Gastrocnemius medialis (tissue), 4 donors: Measurements from ENCODE around the gene TESK2. TPM values are rescaled to one million over a fixed set of nuclear protein-coding genes. Genes with fewer than 3 reads are reported as not detected.

Experiments used
- ATAC-seq, 2 donors: fragments of 150-250 bp; one replicate each; pipeline ENCODE4 v1.9.1; 2016
- DNase-seq, 2 donors: peaks; one replicate each; pipeline ENCODE4 v3.0.0-alpha.2; 2019
- H3K27ac ChIP-seq, 4 donors: fragments of 200-600 bp; sonication (generic); 1 replicate in 1 of 4; 2 replicates in 3 of 4; pipeline ENCODE4 v1.5.1; 2016 to 2018; ENCODE audit warnings: mild to moderate bottlenecking in 2 of 4, moderate library complexity in 1 of 4
- H3K27me3 ChIP-seq, 3 donors: fragments of 200-600 bp; sonication (generic) in 2 of 3; 1 replicate in 1 of 3; 2 replicates in 2 of 3; pipeline versions ENCODE4 v1.5.1 to v1.6.0; 2016 to 2019; ENCODE audit warnings: mild to moderate bottlenecking in 1 of 3, moderate library complexity in 1 of 3
- H3K36me3 ChIP-seq, 2 donors: fragments of 200-600 bp; sonication (generic) in 1 of 2; one replicate each; pipeline ENCODE4 v1.5.1; 2017 to 2018
- H3K4me1 ChIP-seq, 2 donors: fragments of 200-600 bp; sonication (generic) in 1 of 2; one replicate each; pipeline ENCODE4 v1.5.1; 2016 to 2017; ENCODE audit warnings: mild to moderate bottlenecking in 2 of 2
- H3K4me3 ChIP-seq, 4 donors: fragments of 200-600 bp; sonication (generic) in 3 of 4; 1 replicate in 1 of 4; 2 replicates in 3 of 4; pipeline ENCODE4 v1.5.1; 2016 to 2019; ENCODE audit warnings: mild to moderate bottlenecking in 2 of 4
- H3K9me3 ChIP-seq, 3 donors: fragments of 200-600 bp; sonication (generic) in 2 of 3; 1 replicate in 1 of 3; 2 replicates in 2 of 3; pipeline ENCODE4 v1.5.1; 2016 to 2019
- POLR2A ChIP-seq, 2 donors: fragments of 450-650 bp; IDR thresholded peaks; one replicate each; pipeline ENCODE4 v1.6.1; 2017; ENCODE audit warnings: antibody characterized with exemption in 2 of 2, mild to moderate bottlenecking in 2 of 2, moderate library complexity in 2 of 2
- in situ Hi-C, 4 donors: fragments of 200-750 bp; cut with MboI; loops; one replicate each; pipeline versions ENCODE4 v1.15.0 to v1.8.0; 2017; ENCODE audit warnings: low sequenced_read_pairs in 4 of 4
- intact Hi-C: fragments of 100-400 bp; cut with DNase I; formaldehyde crosslinking; loops from one replicate; pipeline ENCODE4 v1.15.1; 2023; ENCODE audit warnings: low total_unique reads
- total RNA-seq, 4 donors: library from RNA; depleted of rRNA; stranded (reverse); fragments of >200 nt; gene quantifications; one replicate each; pipeline versions ENCODE4 v1.1.0 to v1.2.3, GENCODE V29; 2016
- TF ChIP-seq, protein P1 (sequence below), 5 experiments: fragments of 450-650 bp in 3 of 5; fragments of 200-600 bp in 2 of 5; sonication (generic) in 2 of 5; IDR thresholded peaks in 4 of 5; conservative IDR thresholded peaks in 1 of 5; 1 replicate in 4 of 5; 2 replicates in 1 of 5; pipeline ENCODE4 v1.5.1; 2016 to 2019; ENCODE audit warnings: antibody characterized with exemption in 5 of 5, mild to moderate bottlenecking in 3 of 5, moderate library complexity in 3 of 5

TESK2 gene
- total RNA-seq, 4 donors from 2014 or later = 3.4 to 5.8 (median 4.5) TPM

DNA sequence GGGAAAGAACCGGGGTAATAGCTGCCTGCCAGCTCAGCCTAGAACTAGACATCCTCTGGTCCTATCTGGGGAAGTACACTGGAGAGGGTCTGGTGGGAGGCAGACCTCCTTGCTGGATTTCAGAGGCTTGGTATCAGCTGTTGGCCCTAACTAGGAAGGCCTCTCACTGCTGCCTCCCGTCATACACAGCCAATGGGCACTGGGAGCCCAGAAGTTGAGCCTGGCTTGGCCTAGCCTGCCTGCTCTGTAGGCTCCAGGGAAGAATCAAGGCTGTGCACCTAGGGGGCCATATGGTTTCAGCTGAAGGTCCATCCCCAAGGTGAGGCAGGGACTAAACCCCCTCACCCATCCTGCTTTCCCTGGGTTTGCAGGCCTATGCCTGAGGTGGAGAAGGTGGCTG is 146.5 kb downstream of the TESK2 start:
- no peak overlapping the region for H3K27ac ChIP-seq
- peaks cover 38 to 39% of the 10 kb centered on the region in 2 donors for H3K4me1 ChIP-seq
- no peaks in the 10 kb centered on the region for H3K27me3 ChIP-seq
- DNase-seq = no peak
- no peak overlapping the region for H3K4me3 ChIP-seq
- H3K9me3 ChIP-seq = no peaks in the 10 kb centered on the region
- in situ Hi-C loops (no loop called here), intact Hi-C loops (loop anchor here (10.0 kb wide), 1 partner anchor 340 kb away; the partner anchor contains the start of genes GPBP1L1 and TMEM69)
- ATAC-seq = no peak
- H3K36me3 ChIP-seq = peaks cover 0 to 41% of the 10 kb centered on the region in 2 donors
- TF ChIP-seq POLR2A (IDR thresholded peaks at IDR 0.05) = no peak
- TF ChIP-seq, protein P1, sequence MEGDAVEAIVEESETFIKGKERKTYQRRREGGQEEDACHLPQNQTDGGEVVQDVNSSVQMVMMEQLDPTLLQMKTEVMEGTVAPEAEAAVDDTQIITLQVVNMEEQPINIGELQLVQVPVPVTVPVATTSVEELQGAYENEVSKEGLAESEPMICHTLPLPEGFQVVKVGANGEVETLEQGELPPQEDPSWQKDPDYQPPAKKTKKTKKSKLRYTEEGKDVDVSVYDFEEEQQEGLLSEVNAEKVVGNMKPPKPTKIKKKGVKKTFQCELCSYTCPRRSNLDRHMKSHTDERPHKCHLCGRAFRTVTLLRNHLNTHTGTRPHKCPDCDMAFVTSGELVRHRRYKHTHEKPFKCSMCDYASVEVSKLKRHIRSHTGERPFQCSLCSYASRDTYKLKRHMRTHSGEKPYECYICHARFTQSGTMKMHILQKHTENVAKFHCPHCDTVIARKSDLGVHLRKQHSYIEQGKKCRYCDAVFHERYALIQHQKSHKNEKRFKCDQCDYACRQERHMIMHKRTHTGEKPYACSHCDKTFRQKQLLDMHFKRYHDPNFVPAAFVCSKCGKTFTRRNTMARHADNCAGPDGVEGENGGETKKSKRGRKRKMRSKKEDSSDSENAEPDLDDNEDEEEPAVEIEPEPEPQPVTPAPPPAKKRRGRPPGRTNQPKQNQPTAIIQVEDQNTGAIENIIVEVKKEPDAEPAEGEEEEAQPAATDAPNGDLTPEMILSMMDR (IDR thresholded peaks at IDR 0.05 in 4 of 5, conservative IDR thresholded peaks at IDR 0.05 in 1 of 5) = no peak

DNA sequence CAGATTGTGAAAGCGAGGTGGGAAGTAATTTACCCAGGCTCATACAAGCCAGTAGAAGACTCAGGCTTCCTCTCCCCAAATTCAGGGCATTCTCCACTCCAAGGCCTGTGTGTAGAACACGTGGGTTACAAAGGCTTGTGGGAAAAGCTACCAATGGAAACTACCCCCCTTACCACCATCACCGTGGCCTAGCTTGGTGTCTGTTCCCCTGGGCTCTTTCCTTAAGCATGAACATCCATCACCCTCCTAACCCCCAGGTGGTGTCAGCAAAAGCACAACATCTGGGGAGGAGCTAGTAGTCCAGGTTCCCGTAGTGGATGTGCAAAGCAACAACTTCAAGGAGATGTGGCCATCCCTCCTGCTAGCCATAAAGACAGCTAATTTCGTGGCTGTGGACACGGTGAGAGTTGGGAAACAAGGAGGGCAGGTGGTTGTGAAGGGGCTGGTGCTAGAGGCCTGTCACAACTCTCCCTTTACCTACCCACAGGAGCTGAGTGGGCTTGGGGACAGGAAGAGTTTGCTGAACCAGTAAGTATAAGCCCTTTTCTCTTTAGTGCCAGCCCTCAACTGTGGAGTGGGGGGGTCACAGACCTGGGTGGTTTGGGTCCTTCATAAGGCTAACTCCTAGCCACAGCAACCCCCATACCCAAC is 150.0 kb downstream of the TESK2 start:
- H3K9me3 ChIP-seq = no peaks in the 10 kb centered on the region
- no peak for ATAC-seq
- H3K4me3 ChIP-seq = peak overlapping the region; percentile 88 to 98 (median 96)
- H3K27me3 ChIP-seq = no peaks in the 10 kb centered on the region
- no peak for DNase-seq
- TF ChIP-seq, protein P1 (IDR thresholded peaks at IDR 0.05 in 4 of 5, conservative IDR thresholded peaks at IDR 0.05 in 1 of 5) = no peak
- TF ChIP-seq POLR2A (IDR thresholded peaks at IDR 0.05) = no peak
- in situ Hi-C loops (no loop called here), intact Hi-C loops (loop anchor here (1.0 to 10.0 kb wide), 2 partner anchors 38 to 344 kb away; partner anchors contain the start of genes GPBP1L1 and TMEM69)
- H3K4me1 ChIP-seq = peaks cover 17 to 18% of the 10 kb centered on the region in 2 donors
- peaks cover 0 to 41% of the 10 kb centered on the region in 2 donors for H3K36me3 ChIP-seq
- peak overlapping the region; percentile 92 to 100 (median 100) for H3K27ac ChIP-seq

DNA sequence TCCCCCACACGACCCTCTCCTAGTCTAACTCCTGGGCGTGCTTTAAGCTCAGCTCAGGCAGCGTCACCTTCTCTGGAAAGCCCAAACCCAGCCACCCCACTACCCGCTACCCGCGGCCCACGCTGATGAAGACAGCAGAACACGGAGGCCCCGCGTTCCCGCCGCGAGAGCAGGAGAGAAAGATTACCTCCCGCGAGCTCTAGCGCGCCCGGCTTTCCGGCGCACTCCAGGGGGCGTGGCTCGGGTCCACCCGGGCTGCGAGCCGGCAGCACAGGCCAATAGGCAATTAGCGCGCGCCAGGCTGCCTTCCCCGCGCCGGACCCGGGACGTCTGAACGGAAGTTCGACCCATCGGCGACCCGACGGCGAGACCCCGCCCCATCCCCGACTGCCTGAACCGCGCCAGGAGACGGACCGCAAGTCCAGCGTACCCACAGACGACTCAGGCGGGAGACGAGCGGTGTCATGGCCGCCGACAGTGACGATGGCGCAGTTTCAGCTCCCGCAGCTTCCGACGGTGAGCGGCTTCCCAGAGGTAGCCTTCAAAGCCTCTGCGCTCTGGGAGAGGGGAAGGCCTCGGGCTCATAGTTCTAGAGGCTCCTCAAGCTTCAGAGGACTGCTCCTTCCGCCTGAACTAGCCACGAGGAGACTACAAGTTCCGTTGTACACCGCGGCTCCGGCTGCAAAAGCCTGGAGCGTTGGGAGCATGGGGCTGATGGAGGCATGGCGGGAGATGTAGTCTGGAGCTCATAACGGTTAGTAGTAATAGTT is 151.0 kb downstream of the TESK2 start, which contains the start of the genes MUTYH and TOE1:
TSS of gene MUTYH (minus strand) at position 652 of the 770 bp plus-strand sequence. CDS start 5,935 bp downstream, outside the sequence.
TSS of gene TOE1 (plus strand) at position 382 of the 770 bp plus-strand sequence. CDS start at position 465, 83 bp downstream.
- H3K4me3 ChIP-seq = peak within 1 kb of the TSS; percentile 88 to 98 (median 96)
- H3K27me3 ChIP-seq = no peaks in the 10 kb centered on the region
- peaks cover 0 to 38% of the 10 kb centered on the region in 2 donors for H3K36me3 ChIP-seq
- in situ Hi-C loops (no loop called here), intact Hi-C loops (loop anchor here (1.0 to 10.0 kb wide), 2 partner anchors 37 to 345 kb away; partner anchors contain the start of genes GPBP1L1 and TMEM69)
- peak; percentile 81 to 88 for DNase-seq
- peaks cover 17 to 18% of the 10 kb centered on the region in 2 donors for H3K4me1 ChIP-seq
- peak; percentile 92 to 93 for ATAC-seq
- peak within 1 kb of the TSS; percentile 92 to 100 (median 100) for H3K27ac ChIP-seq
- TF ChIP-seq POLR2A (IDR thresholded peaks at IDR 0.05) = peak; percentile 56
- TF ChIP-seq, protein P1 (IDR thresholded peaks at IDR 0.05 in 4 of 5, conservative IDR thresholded peaks at IDR 0.05 in 1 of 5) = peak in 2 of 5 experiments; percentile 26 to 34
- no peaks in the 10 kb centered on the region for H3K9me3 ChIP-seq

DNA sequence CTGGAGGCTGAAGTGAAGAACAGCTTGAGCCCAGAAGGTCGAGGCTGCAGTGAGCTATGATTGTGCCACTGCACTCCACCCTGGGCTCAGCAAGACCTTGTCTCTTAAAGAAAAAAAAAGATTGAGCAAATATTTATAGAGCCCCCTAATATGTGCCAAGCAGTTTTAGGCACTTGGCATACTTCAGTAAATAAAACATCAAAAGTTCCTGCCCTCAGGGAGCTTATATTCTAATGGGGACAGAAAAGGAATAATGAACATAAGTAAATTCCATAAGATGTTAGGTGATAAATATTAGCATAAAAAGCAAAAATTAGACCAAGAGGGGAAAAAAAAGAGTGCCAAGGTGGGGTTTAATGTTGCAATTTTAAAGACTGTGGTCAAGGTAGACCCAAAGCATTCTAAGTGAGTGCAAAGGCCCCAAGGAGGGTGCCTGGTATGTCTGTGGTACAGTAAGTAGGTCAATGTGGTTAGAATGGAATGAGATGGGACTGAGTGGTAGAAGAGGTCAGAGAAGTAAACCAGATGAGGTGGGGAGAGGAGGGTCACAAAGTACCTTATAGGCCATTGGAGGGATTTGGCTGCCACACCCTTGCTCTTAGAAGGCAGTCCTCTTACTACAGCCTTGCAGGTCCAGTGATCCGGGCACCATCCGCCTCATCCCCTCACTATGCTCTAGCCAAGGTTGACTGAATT is 153.2 kb downstream of the TESK2 start:
- no peaks in the 10 kb centered on the region for H3K27me3 ChIP-seq
- H3K9me3 ChIP-seq = no peaks in the 10 kb centered on the region
- no peak for TF ChIP-seq POLR2A (IDR thresholded peaks at IDR 0.05)
- TF ChIP-seq, protein P1 (IDR thresholded peaks at IDR 0.05 in 4 of 5, conservative IDR thresholded peaks at IDR 0.05 in 1 of 5) = no peak
- in situ Hi-C loops = no loop called here
- intact Hi-C loops = no loop called here
- ATAC-seq = no peak
- no peak for DNase-seq
- H3K4me3 ChIP-seq = no peak overlapping the region
- H3K36me3 ChIP-seq = peaks cover 0 to 30% of the 10 kb centered on the region in 2 donors
- H3K4me1 ChIP-seq = peaks cover 17 to 18% of the 10 kb centered on the region in 2 donors
- no peak overlapping the region for H3K27ac ChIP-seq
